GM12891 (cell line): ENCODE results near the gene NCS1.

ENCODE experiments used
- POLR2A ChIP-seq: IDR thresholded peaks from 2 replicates; pipeline ENCODE4 v1.6.1; 2011; ENCODE audit warnings: low read depth, low read length, control low read depth
- POLR2AphosphoS5 ChIP-seq: IDR thresholded peaks from 2 replicates; pipeline ENCODE4 v1.6.1; 2011; ENCODE audit warnings: low read depth, low read length, control low read depth
- SPI1 ChIP-seq: IDR thresholded peaks from 2 replicates; pipeline ENCODE4 v1.6.1; 2011; ENCODE audit warnings: low read depth, low read length, control low read depth
- TAF1 ChIP-seq: IDR thresholded peaks from 2 replicates; pipeline ENCODE4 v1.6.1; 2011; ENCODE audit warnings: low read depth, low read length, control low read depth

DNA sequence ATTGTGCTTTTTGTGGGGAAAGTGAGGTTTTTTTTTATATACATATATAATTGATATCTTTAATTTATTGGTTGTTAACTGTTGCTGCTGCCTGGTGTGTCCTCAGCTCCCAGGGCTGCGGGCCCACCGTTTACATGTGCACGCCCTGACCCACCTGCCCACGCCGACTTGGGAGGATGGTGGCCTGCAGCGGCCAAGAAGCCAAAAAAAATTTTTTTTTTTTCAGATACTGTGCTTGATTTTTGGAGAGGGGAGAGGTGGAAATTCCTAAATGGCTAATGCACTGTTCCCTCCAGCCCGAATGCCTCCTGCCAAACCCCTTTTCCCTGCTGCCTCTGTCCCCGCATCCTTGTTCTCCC lies 61.4 kb downstream of the NCS1 start:
- TF ChIP-seq POLR2A, result no peak
- no peak for TF ChIP-seq POLR2AphosphoS5
- no peak for TF ChIP-seq TAF1
- TF ChIP-seq SPI1, result no peak
